ENCODE results near the gene MSH6. TPM values are rescaled to one million over a fixed set of nuclear protein-coding genes. Genes with fewer than 3 reads are reported as not detected.

MSH6 gene
- polyA plus RNA-seq, 1 donor (not counting 4 experiments of a cell fraction or from before 2014, with no cell fraction given), result 35.4 TPM

DNA sequence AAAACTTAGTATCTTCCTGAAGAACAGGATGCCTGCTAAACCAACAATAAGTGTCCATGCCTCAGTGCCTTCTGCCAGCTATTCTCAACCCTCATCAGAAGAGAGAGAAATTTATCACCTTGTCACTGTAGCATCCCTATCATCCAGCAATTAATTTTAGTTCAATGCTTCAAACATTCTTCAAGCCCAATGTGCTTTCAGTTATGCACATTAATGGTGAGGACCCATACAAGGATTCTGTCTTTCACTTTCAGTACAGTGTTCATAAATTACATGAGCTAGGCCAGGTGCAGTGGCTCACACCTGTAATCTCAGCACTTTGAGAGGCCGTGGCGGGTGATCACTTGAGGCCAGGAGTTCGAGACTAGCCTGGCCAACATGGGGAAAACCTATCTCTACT is 47.0 kb upstream of the MSH6 start:
- Histone ChIP-seq H3K4me1 (ENCODE audit: control insufficient read depth, extremely low read depth, insufficient read depth, low read length) (no peaks in the 10 kb centered on the region), H3K4me2 (ENCODE audit: control insufficient read depth, extremely low read depth, insufficient read depth, low read depth, low read length) (no peak overlapping the region), H3K27ac (ENCODE audit: control insufficient read depth, insufficient read depth, low read length) (no peak overlapping the region), H3K9me3 (ENCODE audit: control insufficient read depth, low read depth, low read length) (no peaks in the 10 kb centered on the region), H3K4me3 (ENCODE audit: control insufficient read depth in 2 of 3, extremely low read depth in 1 of 3, insufficient read depth in 2 of 3, low read depth in 1 of 3, low read length in 3 of 3) (no peak overlapping the region), H3K36me3 (ENCODE audit: control insufficient read depth in 2 of 2, extremely low read depth in 1 of 2, insufficient read depth in 2 of 2, low read length in 2 of 2) (no peaks in the 10 kb centered on the region), H2AFZ (ENCODE audit: control insufficient read depth, low read length) (no peak overlapping the region), H3K79me2 (ENCODE audit: control insufficient read depth, insufficient read depth, low read length) (no peaks in the 10 kb centered on the region), H4K20me1 (ENCODE audit: control insufficient read depth, extremely low read depth, insufficient read depth, low read length) (no peaks in the 10 kb centered on the region), H3K27me3 (ENCODE audit: control insufficient read depth, extremely low read depth, insufficient read depth, low read length) (no peaks in the 10 kb centered on the region), H3K9ac (ENCODE audit: control insufficient read depth, extremely low read depth, insufficient read depth, low read length) (no peak overlapping the region), H3K9me1 (ENCODE audit: control insufficient read depth, extremely low read depth, insufficient read depth, low read length) (no peaks in the 10 kb centered on the region)
- FAIRE-seq (no peak), DNase-seq (ENCODE audit: low read depth, low spot score) (no peak)
- TF ChIP-seq, protein P1, sequence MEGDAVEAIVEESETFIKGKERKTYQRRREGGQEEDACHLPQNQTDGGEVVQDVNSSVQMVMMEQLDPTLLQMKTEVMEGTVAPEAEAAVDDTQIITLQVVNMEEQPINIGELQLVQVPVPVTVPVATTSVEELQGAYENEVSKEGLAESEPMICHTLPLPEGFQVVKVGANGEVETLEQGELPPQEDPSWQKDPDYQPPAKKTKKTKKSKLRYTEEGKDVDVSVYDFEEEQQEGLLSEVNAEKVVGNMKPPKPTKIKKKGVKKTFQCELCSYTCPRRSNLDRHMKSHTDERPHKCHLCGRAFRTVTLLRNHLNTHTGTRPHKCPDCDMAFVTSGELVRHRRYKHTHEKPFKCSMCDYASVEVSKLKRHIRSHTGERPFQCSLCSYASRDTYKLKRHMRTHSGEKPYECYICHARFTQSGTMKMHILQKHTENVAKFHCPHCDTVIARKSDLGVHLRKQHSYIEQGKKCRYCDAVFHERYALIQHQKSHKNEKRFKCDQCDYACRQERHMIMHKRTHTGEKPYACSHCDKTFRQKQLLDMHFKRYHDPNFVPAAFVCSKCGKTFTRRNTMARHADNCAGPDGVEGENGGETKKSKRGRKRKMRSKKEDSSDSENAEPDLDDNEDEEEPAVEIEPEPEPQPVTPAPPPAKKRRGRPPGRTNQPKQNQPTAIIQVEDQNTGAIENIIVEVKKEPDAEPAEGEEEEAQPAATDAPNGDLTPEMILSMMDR (optimal IDR thresholded peaks at IDR 0.05 in 1 of 3, IDR thresholded peaks at IDR 0.05 in 1 of 3, conservative IDR thresholded peaks at IDR 0.05 in 1 of 3; ENCODE audit: extremely low read depth in 1 of 3, insufficient read depth in 2 of 3, low read length in 3 of 3), result no peak
- no peak for TF ChIP-seq EZH2 (IDR thresholded peaks at IDR 0.05; ENCODE audit: low read length)
- dilution Hi-C loops (cut with MboI; ENCODE audit: extremely low pct_ligation_motif_present, low sequenced_read_pairs), result no loop called here

DNA sequence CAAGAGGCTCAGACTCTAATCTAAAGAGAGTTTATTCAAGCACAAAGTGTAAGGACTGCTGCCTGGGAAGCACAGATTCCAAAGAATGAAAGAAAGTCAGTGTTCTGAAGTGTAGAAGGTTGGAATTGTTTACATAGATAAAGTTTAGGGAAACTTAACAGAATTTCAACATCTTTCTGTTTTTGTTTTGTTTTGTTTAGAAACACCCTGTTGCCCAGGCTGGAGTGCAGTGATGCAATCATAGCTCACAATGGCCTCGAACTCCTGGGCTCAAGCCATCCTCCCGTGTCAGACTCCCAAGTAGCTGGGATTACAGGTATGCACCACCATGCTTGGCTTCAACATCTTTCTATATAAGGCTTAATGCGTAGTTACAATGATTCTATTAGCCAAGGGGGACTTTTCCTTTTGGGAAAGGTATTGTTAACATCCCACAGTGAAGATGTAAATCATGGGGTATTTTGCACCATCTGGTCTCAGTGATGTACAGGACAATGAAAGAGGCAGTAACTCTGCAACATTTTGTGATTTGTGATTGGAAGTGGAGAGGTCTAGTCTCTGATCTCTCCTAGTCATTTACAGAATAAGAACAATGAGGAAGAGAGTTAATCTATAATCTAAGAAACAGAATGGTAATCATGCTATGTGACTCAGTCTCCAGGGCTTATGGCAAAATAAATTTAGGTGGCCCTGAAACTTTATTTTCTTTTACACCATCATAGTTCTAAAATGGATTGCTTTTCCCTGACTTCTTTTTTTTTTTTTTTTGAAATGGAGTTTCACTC is 45.6 kb upstream of the MSH6 start:
- Histone ChIP-seq H3K4me2 (ENCODE audit: control insufficient read depth, extremely low read depth, insufficient read depth, low read depth, low read length) (no peak overlapping the region), H3K27ac (ENCODE audit: control insufficient read depth, insufficient read depth, low read length) (no peak overlapping the region), H3K9me1 (ENCODE audit: control insufficient read depth, extremely low read depth, insufficient read depth, low read length) (no peaks in the 10 kb centered on the region), H3K27me3 (ENCODE audit: control insufficient read depth, extremely low read depth, insufficient read depth, low read length) (no peaks in the 10 kb centered on the region), H2AFZ (ENCODE audit: control insufficient read depth, low read length) (no peak overlapping the region), H3K79me2 (ENCODE audit: control insufficient read depth, insufficient read depth, low read length) (no peaks in the 10 kb centered on the region), H3K9ac (ENCODE audit: control insufficient read depth, extremely low read depth, insufficient read depth, low read length) (no peak overlapping the region), H3K4me1 (ENCODE audit: control insufficient read depth, extremely low read depth, insufficient read depth, low read length) (no peaks in the 10 kb centered on the region), H3K9me3 (ENCODE audit: control insufficient read depth, low read depth, low read length) (no peaks in the 10 kb centered on the region), H3K4me3 (ENCODE audit: control insufficient read depth in 2 of 3, extremely low read depth in 1 of 3, insufficient read depth in 2 of 3, low read depth in 1 of 3, low read length in 3 of 3) (no peak overlapping the region), H4K20me1 (ENCODE audit: control insufficient read depth, extremely low read depth, insufficient read depth, low read length) (no peaks in the 10 kb centered on the region), H3K36me3 (ENCODE audit: control insufficient read depth in 2 of 2, extremely low read depth in 1 of 2, insufficient read depth in 2 of 2, low read length in 2 of 2) (no peaks in the 10 kb centered on the region)
- DNase-seq (ENCODE audit: low read depth, low spot score) (no peak), FAIRE-seq (no peak)
- dilution Hi-C loops (cut with MboI; ENCODE audit: extremely low pct_ligation_motif_present, low sequenced_read_pairs), result no loop called here
- TF ChIP-seq, protein P1 (optimal IDR thresholded peaks at IDR 0.05 in 1 of 3, IDR thresholded peaks at IDR 0.05 in 1 of 3, conservative IDR thresholded peaks at IDR 0.05 in 1 of 3; ENCODE audit: extremely low read depth in 1 of 3, insufficient read depth in 2 of 3, low read length in 3 of 3), result no peak
- TF ChIP-seq EZH2 (IDR thresholded peaks at IDR 0.05; ENCODE audit: low read length), result no peak
